HG02885 (cell line): ENCODE data around the gene FBXW12.
"Not testable (repeated sequence)": the region's sequence is repeated elsewhere in the genome, so short reads cannot be mapped to it uniquely, and the experiment has no call there.

Experiments
- ATAC-seq: cut with Tn5 transposase; IDR thresholded peaks from one replicate; pipeline ENCODE4 v1.9.1; 2021; ENCODE audit warnings: mild to moderate bottlenecking; ENCODE audit not compliant: unreplicated experiment, poor library complexity

FBXW12 gene

GRCh38 chr3:48370333-48370713 lies 1.7 kb upstream of the FBXW12 start:
- no peak for ATAC-seq

- ATAC-seq, result no peak
Measured at GRCh38 chr3:48372377-48372770, 355 bp downstream of the FBXW12 start.

- ATAC-seq, result no peak
Measured at GRCh38 chr3:48372862-48373435, 930 bp downstream of the FBXW12 start.

- no peak for ATAC-seq
Measured at GRCh38 chr3:48387634-48388033, 15.6 kb downstream of the FBXW12 start.

- ATAC-seq, result no peak
Measured at GRCh38 chr3:48388966-48389365, 16.9 kb downstream of the FBXW12 start.

GRCh38 chr3:48394391-48394790 lies 22.4 kb downstream of the FBXW12 start:
- ATAC-seq, result no peak

GRCh38 chr3:48395714-48396113 lies 23.7 kb downstream of the FBXW12 start:
- no peak for ATAC-seq

GRCh38 chr3:48397767-48398681 lies 26.0 kb downstream of the FBXW12 start:
- ATAC-seq, result no peak

GRCh38 chr3:48398701-48399386 lies 26.8 kb downstream of the FBXW12 start:
- no peak for ATAC-seq

- ATAC-seq, result no peak
Measured at GRCh38 chr3:48399387-48400172, 27.6 kb downstream of the FBXW12 start.

GRCh38 chr3:48400824-48401433 lies 28.9 kb downstream of the FBXW12 start:
- ATAC-seq, result no peak

- not testable (repeated sequence) for ATAC-seq
Measured at GRCh38 chr3:48401434-48401901, 29.4 kb downstream of the FBXW12 start.

GRCh38 chr3:48402281-48402732 lies 30.3 kb downstream of the FBXW12 start:
- no peak for ATAC-seq

- ATAC-seq, result no peak
Measured at GRCh38 chr3:48402907-48403306, 30.9 kb downstream of the FBXW12 start.

- no peak for ATAC-seq
Measured at GRCh38 chr3:48403533-48404439, 31.8 kb downstream of the FBXW12 start.

- no peak for ATAC-seq
Measured at GRCh38 chr3:48404440-48405342, 32.7 kb downstream of the FBXW12 start.

- ATAC-seq, result no peak
Measured at GRCh38 chr3:48405343-48405881, 33.4 kb downstream of the FBXW12 start.

- no peak for ATAC-seq
Measured at GRCh38 chr3:48405971-48406370, 34.0 kb downstream of the FBXW12 start.
